HL-60 (cell line): ENCODE results near the gene COL23A1.

Experiments used
- DNase-seq, 2 experiments: peaks; one replicate each; pipeline ENCODE4 v3.0.0-alpha.2; 2010 to 2020; ENCODE audit warnings: low read depth in 1 of 2, low spot score in 1 of 2
- H3K27ac ChIP-seq: fragments of 250-450 bp; sonication (Bioruptor Pico); replicated peaks from 2 replicates; pipeline ENCODE4 v1.5.1; 2020; ENCODE audit warnings: mild to moderate bottlenecking, moderate library complexity
- H3K27me3 ChIP-seq: fragments of 250-450 bp; sonication (Bioruptor Pico); 2 replicates; pipeline ENCODE4 v1.5.1; 2021; ENCODE audit warnings: mild to moderate bottlenecking, moderate library complexity; ENCODE audit not compliant: insufficient read depth, poor library complexity, severe bottlenecking
- H3K4me3 ChIP-seq: replicated peaks from 2 replicates; pipeline ENCODE4 v1.5.1; 2011; ENCODE audit warnings: mild to moderate bottlenecking, control low read depth, low read length; ENCODE audit not compliant: insufficient read depth
- CTCF ChIP-seq: IDR thresholded peaks from one replicate; pipeline ENCODE4 v1.5.1; 2011; ENCODE audit warnings: low read length, control low read depth, inconsistent platforms; ENCODE audit not compliant: insufficient read depth
- GABPA ChIP-seq: IDR thresholded peaks from 2 replicates; pipeline ENCODE4 v1.6.1; 2012; ENCODE audit warnings: low read depth
- POLR2AphosphoS5 ChIP-seq: IDR thresholded peaks from 2 replicates; pipeline ENCODE4 v1.6.1; 2012; ENCODE audit warnings: low read depth
- REST ChIP-seq: IDR thresholded peaks from 2 replicates; pipeline ENCODE4 v1.6.1; 2012; ENCODE audit warnings: low read depth; ENCODE audit not compliant: insufficient replicate concordance
- SPI1 ChIP-seq: IDR thresholded peaks from 2 replicates; pipeline ENCODE4 v1.6.1; 2012; ENCODE audit warnings: low read depth, mild to moderate bottlenecking, borderline replicate concordance

COL23A1 gene

GRCh38 chr5:178530526-178530925, 59.7 kb downstream of the COL23A1 start:
- no peak overlapping the region for H3K4me3 ChIP-seq
- no peaks in the 10 kb centered on the region for H3K27me3 ChIP-seq
- peak overlapping the region; percentile 91 for H3K27ac ChIP-seq
- no peak for DNase-seq
- TF ChIP-seq POLR2AphosphoS5 (no peak), CTCF (no peak)

- H3K4me3 ChIP-seq: no peak overlapping the region
- peak in 1 of 2 experiments; percentile 41 for DNase-seq
- peak overlapping the region; percentile 91 for H3K27ac ChIP-seq
- TF ChIP-seq REST: no peak
- TF ChIP-seq SPI1: no peak
- no peak for TF ChIP-seq GABPA
- no peak for TF ChIP-seq CTCF
- peak; percentile 44; the same call in 1 of the 2 replicates for TF ChIP-seq POLR2AphosphoS5
- H3K27me3 ChIP-seq: no peaks in the 10 kb centered on the region
Measured at GRCh38 chr5:178529080-178529479, 61.1 kb downstream of the COL23A1 start.

GRCh38 chr5:178527458-178528307, 62.5 kb downstream of the COL23A1 start:
- H3K4me3 ChIP-seq: no peak overlapping the region
- H3K27me3 ChIP-seq: no peaks in the 10 kb centered on the region
- TF ChIP-seq SPI1: no peak
- TF ChIP-seq CTCF: no peak
- peak; percentile 34; the same call in 1 of the 2 replicates for TF ChIP-seq POLR2AphosphoS5
- DNase-seq: no peak
- H3K27ac ChIP-seq: peak overlapping the region; percentile 91

GRCh38 chr5:178526773-178527457, 63.3 kb downstream of the COL23A1 start:
- H3K27me3 ChIP-seq: no peaks in the 10 kb centered on the region
- H3K27ac ChIP-seq: peak overlapping the region; percentile 91
- DNase-seq: peak in 1 of 2 experiments; percentile 60
- H3K4me3 ChIP-seq: no peak overlapping the region
- TF ChIP-seq SPI1 (no peak), GABPA (no peak), CTCF (no peak), POLR2AphosphoS5 (no peak), REST (no peak)
